NCI-H460 (cell line): ENCODE results near the gene RHO. TPM values are rescaled to one million over a fixed set of nuclear protein-coding genes. Genes with fewer than 3 reads are reported as not detected.
"Not testable (repeated sequence)": the region's sequence is repeated elsewhere in the genome, so short reads cannot be mapped to it uniquely, and the experiment has no call there.

ENCODE experiments used
- DNase-seq: peaks from one replicate; pipeline ENCODE4 v3.0.0-alpha.2; 2016; ENCODE audit warnings: low read depth; ENCODE audit errors: extremely low read depth
- total RNA-seq: library from RNA; depleted of rRNA; stranded (reverse); fragments of >200 nt; shearing (Covaris generic); gene quantifications from 2 replicates; pipeline ENCODE4 v1.2.3, GENCODE V29; 2014

The RHO gene
- total RNA-seq, 1 experiment from 2014 or later, result not detected

GRCh38 chr3:129498603-129499488, 29.6 kb upstream of the RHO start:
- not testable (repeated sequence) for DNase-seq

- not testable (repeated sequence) for DNase-seq
Measured at GRCh38 chr3:129499604-129500333, 28.7 kb upstream of the RHO start.

- DNase-seq, result no peak
Measured at GRCh38 chr3:129500334-129500658, 28.1 kb upstream of the RHO start.

GRCh38 chr3:129501630-129502029, 26.8 kb upstream of the RHO start:
- DNase-seq, result no peak

GRCh38 chr3:129502641-129503408, 25.6 kb upstream of the RHO start:
- no peak for DNase-seq

GRCh38 chr3:129503471-129504291, 24.8 kb upstream of the RHO start:
- no peak for DNase-seq

- DNase-seq, result no peak
Measured at GRCh38 chr3:129504471-129505100, 23.9 kb upstream of the RHO start.

GRCh38 chr3:129505341-129505740, 23.1 kb upstream of the RHO start:
- no peak for DNase-seq

- no peak for DNase-seq
Measured at GRCh38 chr3:129506231-129506742, 22.2 kb upstream of the RHO start.

GRCh38 chr3:129507181-129507831, 21.1 kb upstream of the RHO start:
- no peak for DNase-seq

GRCh38 chr3:129512595-129512994, 15.8 kb upstream of the RHO start:
- DNase-seq, result no peak

- no peak for DNase-seq
Measured at GRCh38 chr3:129513705-129514104, 14.7 kb upstream of the RHO start.

- no peak for DNase-seq
Measured at GRCh38 chr3:129514110-129514509, 14.3 kb upstream of the RHO start.

GRCh38 chr3:129514563-129514962, 13.9 kb upstream of the RHO start:
- DNase-seq, result no peak

GRCh38 chr3:129515108-129515820, 13.2 kb upstream of the RHO start:
- DNase-seq, result not testable (repeated sequence)

GRCh38 chr3:129515821-129516432, 12.5 kb upstream of the RHO start:
- DNase-seq, result not testable (repeated sequence)

- no peak for DNase-seq
Measured at GRCh38 chr3:129517516-129517915, 10.9 kb upstream of the RHO start.

- no peak for DNase-seq
Measured at GRCh38 chr3:129518038-129518561, 10.3 kb upstream of the RHO start.
